SK-N-DZ (cell line): Measurements from ENCODE around the gene TLE2.
"Not testable (repeated sequence)": the region's sequence is repeated elsewhere in the genome, so short reads cannot be mapped to it uniquely, and the experiment has no call there.

ENCODE experiments used
- DNase-seq: peaks from one replicate; pipeline ENCODE4 v3.0.0-alpha.2; 2015; ENCODE audit warnings: low spot score

The TLE2 gene

GRCh38 chr19:2984215-2984528 lies 44.9 kb downstream of the TLE2 start:
- DNase-seq: no peak

- peak; percentile 95 for DNase-seq
Measured at GRCh38 chr19:2983351-2984214, 45.5 kb downstream of the TLE2 start.

- peak; percentile 69 for DNase-seq
Measured at GRCh38 chr19:2982983-2983350, 46.1 kb downstream of the TLE2 start.

GRCh38 chr19:2982561-2982960 lies 46.5 kb downstream of the TLE2 start:
- no peak for DNase-seq

GRCh38 chr19:2981898-2982297 lies 47.2 kb downstream of the TLE2 start:
- DNase-seq: no peak

- no peak for DNase-seq
Measured at GRCh38 chr19:2978772-2979171, 50.3 kb downstream of the TLE2 start.

GRCh38 chr19:2978166-2978767 lies 50.8 kb downstream of the TLE2 start:
- DNase-seq: no peak

GRCh38 chr19:2977746-2978138 lies 51.3 kb downstream of the TLE2 start:
- no peak for DNase-seq

GRCh38 chr19:2977001-2977745 lies 51.9 kb downstream of the TLE2 start, which contains the start of gene TLE6:
TSS of gene TLE6 (plus strand) at chr19:2977564. CDS start at chr19:2978234, 670 bp downstream.
- DNase-seq: peak; percentile 91

GRCh38 chr19:2976609-2977000 lies 52.5 kb downstream of the TLE2 start:
- no peak for DNase-seq

GRCh38 chr19:2974342-2975041 lies 54.6 kb downstream of the TLE2 start:
- DNase-seq: peak; percentile 12

GRCh38 chr19:2973229-2973628 lies 55.9 kb downstream of the TLE2 start:
- DNase-seq: no peak

GRCh38 chr19:2970201-2970835 lies 58.8 kb downstream of the TLE2 start:
- DNase-seq: no peak

GRCh38 chr19:2969104-2969504 lies 60.0 kb downstream of the TLE2 start:
- peak; percentile 90 for DNase-seq

- DNase-seq: no peak
Measured at GRCh38 chr19:2967972-2968371, 61.1 kb downstream of the TLE2 start.

GRCh38 chr19:2964874-2965273 lies 64.2 kb downstream of the TLE2 start:
- DNase-seq: no peak

GRCh38 chr19:2963631-2964030 lies 65.4 kb downstream of the TLE2 start:
- DNase-seq: not testable (repeated sequence)

GRCh38 chr19:2963122-2963521 lies 66.0 kb downstream of the TLE2 start:
- DNase-seq: no peak

GRCh38 chr19:2962018-2962670 lies 66.9 kb downstream of the TLE2 start:
- DNase-seq: peak; percentile 80

- no peak for DNase-seq
Measured at GRCh38 chr19:2960120-2960519, 69.0 kb downstream of the TLE2 start.

GRCh38 chr19:2957160-2957559 lies 71.9 kb downstream of the TLE2 start:
- no peak for DNase-seq
